ENCODE data around the gene NGRN. TPM values are rescaled to one million over a fixed set of nuclear protein-coding genes. Genes with fewer than 3 reads are reported as not detected.

Gene NGRN
- total and polyA plus RNA-seq, 2 experiments from 2014 or later, result 88.9 to 131 TPM

GRCh38 chr15:90264671-90265070 is 801 bp upstream of the NGRN start (continued):
- TF ChIP-seq ZNF462 (CRISPR knock-in tag; IDR thresholded peaks at IDR 0.05), result no peak
- no peak for TF ChIP-seq NANOG (IDR thresholded peaks at IDR 0.05; ENCODE audit: borderline replicate concordance)

GRCh38 chr15:90266061-90266431 is 574 bp downstream of the NGRN start:
- H3K4me3 Mint-ChIP-seq, result peak overlapping the region; percentile 98
- H3K27ac ChIP-seq (ENCODE audit: low read depth), result peak overlapping the region; percentile 96
- H2AFZ ChIP-seq, result peak overlapping the region; percentile 93
- H3K27ac Mint-ChIP-seq, result peak overlapping the region; percentile 99
- H3K27me3 ChIP-seq (ENCODE audit: insufficient read depth), result no peaks in the 10 kb centered on the region
- no peaks in the 10 kb centered on the region for H3K9me2 ChIP-seq (ENCODE audit: insufficient read depth)
- H3K9me3 Mint-ChIP-seq, result no peaks in the 10 kb centered on the region
- H4K20me1 ChIP-seq (replicated peaks; ENCODE audit: insufficient read depth), result peaks cover 32% of the 10 kb centered on the region
- H3K36me3 Mint-ChIP-seq (ENCODE audit: low read depth), result peaks cover 45% of the 10 kb centered on the region
- peaks cover 20% of the 10 kb centered on the region for H3K4me1 ChIP-seq (ENCODE audit: insufficient read depth)
- ATAC-seq (peak; percentile 58), DNase-seq (ENCODE audit: low spot score) (peak; percentile 70)
- peaks cover 28% of the 10 kb centered on the region for H3K4me1 Mint-ChIP-seq
- H3K4me2 ChIP-seq, result peak overlapping the region; percentile 89
- H3K4me3 ChIP-seq, result peak overlapping the region; percentile 76
- H3K27me3 Mint-ChIP-seq (ENCODE audit: insufficient read depth, low read depth, poor library complexity), result peaks cover 14% of the 10 kb centered on the region
- H3K36me3 ChIP-seq (ENCODE audit: insufficient read depth), result peaks cover 14% of the 10 kb centered on the region; the same call in 1 of the 2 replicates
- H3K79me2 ChIP-seq (replicated peaks; ENCODE audit: insufficient read depth), result peaks cover 56% of the 10 kb centered on the region
- peaks cover 13% of the 10 kb centered on the region; the same call in 1 of the 2 replicates for H3F3A ChIP-seq (replicated peaks; ENCODE audit: low read depth)
- TF ChIP-seq POLR2AphosphoS5 (IDR thresholded peaks at IDR 0.05; ENCODE audit: low read depth), result no peak
- no peak for TF ChIP-seq REST (IDR thresholded peaks at IDR 0.05; ENCODE audit: unreplicated experiment)
- TF ChIP-seq CREB1 (CRISPR knock-in tag; IDR thresholded peaks at IDR 0.05; ENCODE audit: low read depth), result no peak
- no peak for TF ChIP-seq STAT1 (IDR thresholded peaks at IDR 0.05; ENCODE audit: unreplicated experiment)
- no peak for TF ChIP-seq ZNF331 (CRISPR knock-in tag; IDR thresholded peaks at IDR 0.05; ENCODE audit: low read depth)
- TF ChIP-seq JUNB (IDR thresholded peaks at IDR 0.05; ENCODE audit: unreplicated experiment), result no peak
- TF ChIP-seq EZH2phosphoT487 (IDR thresholded peaks at IDR 0.05; ENCODE audit: unreplicated experiment), result no peak
